Neutrophil (primary cell): ENCODE measurements around the gene SH2D1B.

Experiments
- H3K27ac ChIP-seq: fragments of 200-600 bp; sonication (generic); 2 replicates; pipeline ENCODE4 v1.5.1; 2016; ENCODE audit warnings: mild to moderate bottlenecking, moderate library complexity
- H3K27me3 ChIP-seq: fragments of 200-600 bp; sonication (generic); 2 replicates; pipeline ENCODE4 v1.6.0; 2016; ENCODE audit warnings: mild to moderate bottlenecking
- H3K36me3 ChIP-seq: fragments of 200-600 bp; sonication (generic); 2 replicates; pipeline ENCODE4 v1.5.1; 2017
- H3K4me1 ChIP-seq, 2 experiments: fragments of 200-600 bp in 1 of 2; sonication (generic) in 1 of 2; 1 replicate in 1 of 2; 2 replicates in 1 of 2; pipeline versions ENCODE4 v1.5.1 to v1.6.1; 2013 to 2016; ENCODE audit warnings: low read depth in 1 of 2, low read length in 1 of 2, mild to moderate bottlenecking in 1 of 2, moderate library complexity in 1 of 2; ENCODE audit not compliant: control insufficient read depth in 1 of 2, insufficient read depth in 1 of 2
- H3K4me3 ChIP-seq, 2 experiments: fragments of 200-600 bp in 1 of 2; sonication (generic) in 1 of 2; 1 replicate in 1 of 2; 2 replicates in 1 of 2; pipeline ENCODE4 v1.5.1; 2013 to 2016; ENCODE audit warnings: low read depth in 1 of 2, low read length in 1 of 2, mild to moderate bottlenecking in 1 of 2, moderate library complexity in 1 of 2
- H3K9me3 ChIP-seq: fragments of 200-600 bp; sonication (generic); 2 replicates; pipeline ENCODE4 v1.5.1; 2016
- CTCF ChIP-seq: fragments of 200-600 bp; sonication (generic); IDR thresholded peaks from 2 replicates; pipeline ENCODE4 v1.5.1; 2016; ENCODE audit warnings: antibody characterized with exemption

Gene SH2D1B

GRCh38 chr1:162417650-162418049 is 5.7 kb upstream of the SH2D1B start:
- H3K9me3 ChIP-seq: no peaks in the 10 kb centered on the region
- H3K4me1 ChIP-seq: peaks cover 8 to 18% of the 10 kb centered on the region in 2 experiments
- no peak for TF ChIP-seq CTCF
- H3K27ac ChIP-seq: no peak overlapping the region
- H3K27me3 ChIP-seq: no peaks in the 10 kb centered on the region
- H3K4me3 ChIP-seq: no peak overlapping the region
- H3K36me3 ChIP-seq: no peaks in the 10 kb centered on the region

DNA sequence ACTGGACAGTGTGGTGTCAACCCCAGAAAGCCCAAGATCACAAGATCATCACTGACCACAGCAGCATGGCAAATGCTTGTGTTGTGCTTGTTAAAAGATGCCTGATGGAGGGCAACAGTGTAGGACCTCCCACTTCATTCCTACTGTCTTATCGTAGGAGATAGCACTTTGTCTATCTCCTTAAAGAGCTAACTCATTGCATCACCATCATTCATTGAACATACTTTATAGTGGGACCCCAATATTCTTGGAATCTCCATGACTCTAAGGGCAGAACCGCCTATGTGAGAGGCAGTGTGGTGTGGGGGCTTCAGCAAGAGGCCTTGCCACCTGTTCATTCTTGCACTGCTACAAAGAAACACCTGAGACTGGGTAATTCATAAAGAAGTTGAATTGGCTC is 5.0 kb upstream of the SH2D1B start:
- no peak overlapping the region for H3K27ac ChIP-seq
- no peak for TF ChIP-seq CTCF
- H3K4me1 ChIP-seq: peaks cover 13 to 22% of the 10 kb centered on the region in 2 experiments
- no peak overlapping the region for H3K4me3 ChIP-seq
- no peaks in the 10 kb centered on the region for H3K9me3 ChIP-seq
- H3K27me3 ChIP-seq: no peaks in the 10 kb centered on the region
- no peaks in the 10 kb centered on the region for H3K36me3 ChIP-seq

DNA sequence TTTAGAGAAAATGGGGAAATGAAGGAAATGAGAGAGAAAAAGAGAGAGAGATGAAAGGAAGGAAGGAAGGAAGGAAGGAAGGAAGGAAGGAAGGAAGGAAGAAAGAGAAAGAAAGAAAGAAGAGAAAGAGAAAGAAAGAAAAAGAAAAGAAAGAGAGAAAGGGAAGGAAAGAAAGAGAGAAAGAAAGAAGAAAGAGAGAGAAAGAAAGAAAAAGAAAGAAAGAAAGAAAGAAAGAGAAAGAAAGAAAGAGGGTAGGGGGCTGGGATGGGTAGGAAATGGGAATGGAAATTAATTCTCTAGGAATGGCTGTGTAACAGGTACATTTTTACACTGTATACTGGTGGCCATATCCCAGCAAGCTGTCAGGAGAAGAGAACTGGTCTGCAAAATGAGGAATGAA is 4.3 kb upstream of the SH2D1B start:
- H3K27me3 ChIP-seq: no peaks in the 10 kb centered on the region
- no peaks in the 10 kb centered on the region for H3K9me3 ChIP-seq
- H3K27ac ChIP-seq: no peak overlapping the region
- H3K4me3 ChIP-seq: no peak overlapping the region
- no peak for TF ChIP-seq CTCF
- no peaks in the 10 kb centered on the region for H3K36me3 ChIP-seq
- peaks cover 19 to 29% of the 10 kb centered on the region in 2 experiments for H3K4me1 ChIP-seq

- TF ChIP-seq CTCF: no peak
- H3K27ac ChIP-seq: no peak overlapping the region
- no peaks in the 10 kb centered on the region for H3K27me3 ChIP-seq
- H3K4me3 ChIP-seq: no peak overlapping the region
- no peaks in the 10 kb centered on the region for H3K9me3 ChIP-seq
- H3K36me3 ChIP-seq: no peaks in the 10 kb centered on the region
- H3K4me1 ChIP-seq: peaks cover 12 to 20% of the 10 kb centered on the region in 2 experiments
Measured at GRCh38 chr1:162407539-162407938, 4.4 kb downstream of the SH2D1B start.

GRCh38 chr1:162406811-162407210 is 5.1 kb downstream of the SH2D1B start:
- no peaks in the 10 kb centered on the region for H3K36me3 ChIP-seq
- H3K27me3 ChIP-seq: no peaks in the 10 kb centered on the region
- no peak overlapping the region for H3K4me3 ChIP-seq
- H3K4me1 ChIP-seq: peaks cover 4 to 13% of the 10 kb centered on the region in 2 experiments
- no peak for TF ChIP-seq CTCF
- H3K9me3 ChIP-seq: no peaks in the 10 kb centered on the region
- no peak overlapping the region for H3K27ac ChIP-seq

- H3K4me3 ChIP-seq: no peak overlapping the region
- TF ChIP-seq CTCF: no peak
- H3K36me3 ChIP-seq: no peaks in the 10 kb centered on the region
- H3K27ac ChIP-seq: no peak overlapping the region
- peaks cover 0 to 4% of the 10 kb centered on the region in 2 experiments for H3K4me1 ChIP-seq
- H3K9me3 ChIP-seq: no peaks in the 10 kb centered on the region
- no peaks in the 10 kb centered on the region for H3K27me3 ChIP-seq
Measured at GRCh38 chr1:162405800-162406199, 6.1 kb downstream of the SH2D1B start.
